ENCODE results near the gene PPP2CA.
A peak's percentile ranks its signal among the peaks of the same experiment; 100 is the strongest.
"Not testable (repeated sequence)": the region's sequence is repeated elsewhere in the genome, so short reads cannot be mapped to it uniquely, and the experiment has no call there.

PPP2CA gene

GRCh38 chr5:134225780-134226440 is at the start of gene PPP2CA:
TSS of gene PPP2CA (minus strand) at chr5:134226073. CDS start at chr5:134225861, 212 bp downstream.
- peak; percentile 20 for FAIRE-seq

- no peak for FAIRE-seq
These were observed 47.9 kb upstream of the PPP2CA start for GRCh38 chr5:134273642-134274395.

- FAIRE-seq: no peak
These were observed 45.2 kb upstream of the PPP2CA start for GRCh38 chr5:134271059-134271458.

GRCh38 chr5:134268919-134269318 is 43.0 kb upstream of the PPP2CA start:
- FAIRE-seq: no peak

- FAIRE-seq: no peak
These were observed 42.2 kb upstream of the PPP2CA start for GRCh38 chr5:134268019-134268601.

GRCh38 chr5:134267366-134268018 is 41.6 kb upstream of the PPP2CA start:
- FAIRE-seq: no peak

GRCh38 chr5:134263801-134264200 is 37.9 kb upstream of the PPP2CA start:
- no peak for FAIRE-seq

- not testable (repeated sequence) for FAIRE-seq
These were observed 36.8 kb upstream of the PPP2CA start for GRCh38 chr5:134262629-134263028.

- no peak for FAIRE-seq
These were observed 33.0 kb upstream of the PPP2CA start for GRCh38 chr5:134258896-134259295.

- no peak for FAIRE-seq
These were observed 31.3 kb upstream of the PPP2CA start for GRCh38 chr5:134257176-134257575.

GRCh38 chr5:134255418-134256150 is 29.7 kb upstream of the PPP2CA start:
- FAIRE-seq: no peak

GRCh38 chr5:134253368-134254153 is 27.7 kb upstream of the PPP2CA start:
- FAIRE-seq: not testable (repeated sequence)

GRCh38 chr5:134252671-134253070 is 26.8 kb upstream of the PPP2CA start:
- FAIRE-seq: no peak

- FAIRE-seq: no peak
These were observed 25.1 kb upstream of the PPP2CA start for GRCh38 chr5:134250949-134251348.

- FAIRE-seq: no peak
These were observed 23.9 kb upstream of the PPP2CA start for GRCh38 chr5:134249469-134250379.

GRCh38 chr5:134248256-134248655 is 22.4 kb upstream of the PPP2CA start:
- no peak for FAIRE-seq

GRCh38 chr5:134247428-134248224 is 21.8 kb upstream of the PPP2CA start:
- no peak for FAIRE-seq

GRCh38 chr5:134246771-134247427 is 21.0 kb upstream of the PPP2CA start:
- FAIRE-seq: no peak

GRCh38 chr5:134245692-134246091 is 19.8 kb upstream of the PPP2CA start:
- FAIRE-seq: no peak
